HCT116 (cell line): ENCODE measurements around the gene LYRM9.

Experiments
- EZH2phosphoT487 ChIP-seq: fragments of 200-600 bp; IDR thresholded peaks from 2 replicates; pipeline ENCODE4 v1.6.1; 2018; ENCODE audit warnings: antibody characterized with exemption, borderline replicate concordance
- JUND ChIP-seq: IDR thresholded peaks from 2 replicates; pipeline ENCODE4 v1.6.1; 2012
- POLR2A ChIP-seq: IDR thresholded peaks from 2 replicates; pipeline ENCODE4 v1.7.0; 2011; ENCODE audit warnings: borderline replicate concordance; ENCODE audit not compliant: insufficient read depth, insufficient read length; ENCODE audit errors: extremely low read depth
- POLR2AphosphoS5 ChIP-seq: IDR thresholded peaks from 2 replicates; pipeline ENCODE4 v1.6.1; 2011; ENCODE audit warnings: mild to moderate bottlenecking, low read depth, low read length, moderate library complexity
- RAD21 ChIP-seq: IDR thresholded peaks from 2 replicates; pipeline ENCODE4 v1.6.1; 2012; ENCODE audit warnings: low read depth, mild to moderate bottlenecking
- REST ChIP-seq: IDR thresholded peaks from 2 replicates; pipeline ENCODE4 v1.6.1; 2012; ENCODE audit warnings: low read depth
- SIN3A ChIP-seq: IDR thresholded peaks from 2 replicates; pipeline ENCODE4 v1.6.1; 2012; ENCODE audit warnings: low read depth
- YY1 ChIP-seq: IDR thresholded peaks from 2 replicates; pipeline ENCODE4 v1.6.1; 2011; ENCODE audit warnings: low read length, low read depth, moderate library complexity, mild to moderate bottlenecking; ENCODE audit not compliant: insufficient replicate concordance; ENCODE audit errors: extremely low read depth
- ZNF274 ChIP-seq: fragments of 200-500 bp; sonication (Bioruptor generic); IDR thresholded peaks from 2 replicates; pipeline ENCODE4 v1.6.1; 2014; ENCODE audit warnings: mild to moderate bottlenecking, low read depth, low read length, inconsistent platforms
- TF ChIP-seq, protein P1 (sequence below), 3 experiments: fragments of 200-600 bp in 1 of 3; sonication (generic) in 1 of 3; IDR thresholded peaks in 2 of 3; conservative IDR thresholded peaks in 1 of 3; 2 replicates each; pipeline ENCODE4 v1.5.1; 2012 to 2017; ENCODE audit warnings: low read depth in 2 of 3, low read length in 2 of 3, antibody characterized with exemption in 1 of 3, borderline replicate concordance in 1 of 3, control low read depth in 1 of 3, mild to moderate bottlenecking in 1 of 3, mixed read lengths in 1 of 3, mixed run types in 1 of 3, moderate library complexity in 1 of 3; ENCODE audit not compliant: insufficient read depth in 1 of 3
- TF ChIP-seq, protein P2 (sequence below): IDR thresholded peaks from 2 replicates; pipeline ENCODE4 v1.6.1; 2012

- no peak for TF ChIP-seq REST
- TF ChIP-seq POLR2A: no peak
- TF ChIP-seq, protein P1, sequence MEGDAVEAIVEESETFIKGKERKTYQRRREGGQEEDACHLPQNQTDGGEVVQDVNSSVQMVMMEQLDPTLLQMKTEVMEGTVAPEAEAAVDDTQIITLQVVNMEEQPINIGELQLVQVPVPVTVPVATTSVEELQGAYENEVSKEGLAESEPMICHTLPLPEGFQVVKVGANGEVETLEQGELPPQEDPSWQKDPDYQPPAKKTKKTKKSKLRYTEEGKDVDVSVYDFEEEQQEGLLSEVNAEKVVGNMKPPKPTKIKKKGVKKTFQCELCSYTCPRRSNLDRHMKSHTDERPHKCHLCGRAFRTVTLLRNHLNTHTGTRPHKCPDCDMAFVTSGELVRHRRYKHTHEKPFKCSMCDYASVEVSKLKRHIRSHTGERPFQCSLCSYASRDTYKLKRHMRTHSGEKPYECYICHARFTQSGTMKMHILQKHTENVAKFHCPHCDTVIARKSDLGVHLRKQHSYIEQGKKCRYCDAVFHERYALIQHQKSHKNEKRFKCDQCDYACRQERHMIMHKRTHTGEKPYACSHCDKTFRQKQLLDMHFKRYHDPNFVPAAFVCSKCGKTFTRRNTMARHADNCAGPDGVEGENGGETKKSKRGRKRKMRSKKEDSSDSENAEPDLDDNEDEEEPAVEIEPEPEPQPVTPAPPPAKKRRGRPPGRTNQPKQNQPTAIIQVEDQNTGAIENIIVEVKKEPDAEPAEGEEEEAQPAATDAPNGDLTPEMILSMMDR (IDR thresholded peaks at IDR 0.05 in 2 of 3, conservative IDR thresholded peaks at IDR 0.05 in 1 of 3; ENCODE audit: borderline replicate concordance in 1 of 3, insufficient read depth in 1 of 3, low read depth in 2 of 3, low read length in 2 of 3): no peak
- no peak for TF ChIP-seq SIN3A
- no peak for TF ChIP-seq POLR2AphosphoS5
- TF ChIP-seq YY1: no peak
- TF ChIP-seq JUND: no peak
- TF ChIP-seq EZH2phosphoT487: no peak
- TF ChIP-seq ZNF274: no peak
- TF ChIP-seq RAD21: no peak
- TF ChIP-seq, protein P2, sequence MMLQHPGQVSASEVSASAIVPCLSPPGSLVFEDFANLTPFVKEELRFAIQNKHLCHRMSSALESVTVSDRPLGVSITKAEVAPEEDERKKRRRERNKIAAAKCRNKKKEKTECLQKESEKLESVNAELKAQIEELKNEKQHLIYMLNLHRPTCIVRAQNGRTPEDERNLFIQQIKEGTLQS: no peak
Measured at GRCh38 chr17:27860971-27861664, 32.0 kb downstream of the LYRM9 start.
